ENCODE results near the gene SURF4. TPM values are rescaled to one million over a fixed set of nuclear protein-coding genes. Genes with fewer than 3 reads are reported as not detected.
A peak's percentile ranks its signal among the peaks of the same experiment; 100 is the strongest.

Gene SURF4
- total and polyA plus RNA-seq, 2 of the 13 experiments (the other 11 are each of a cell fraction or from before 2014, with no cell fraction given) = 220 to 265 TPM

- Histone ChIP-seq H3K4me1 (ENCODE audit: insufficient read depth, low read length) (peaks cover 44% of the 10 kb centered on the region), H4K20me1 (ENCODE audit: insufficient read depth, low read length) (peaks cover 17% of the 10 kb centered on the region), H3K36me3 (replicated peaks in 1 of 2; ENCODE audit: control insufficient read depth in 1 of 2, insufficient read depth in 2 of 2, low read length in 2 of 2) (peaks cover 18 to 46% of the 10 kb centered on the region in 2 experiments), H3K27me3 (ENCODE audit: control insufficient read depth in 1 of 2, insufficient read depth in 2 of 2, low read length in 2 of 2) (no peaks in the 10 kb centered on the region; a peak in 1 of 5 replicates), H3K4me3 (replicated peaks in 1 of 3; ENCODE audit: insufficient read depth in 1 of 3, low read depth in 2 of 3, low read length in 3 of 3) (peak overlapping the region in 1 of 3 experiments; percentile 91; a peak in 1 of 6 replicates), H3K9me3 (ENCODE audit: low read length) (no peaks in the 10 kb centered on the region), H3K4me2 (ENCODE audit: low read depth, low read length) (peak overlapping the region; percentile 86), H2AFZ (ENCODE audit: low read length) (no peak overlapping the region), H3K9ac (ENCODE audit: insufficient read depth, low read depth, low read length) (peak overlapping the region; percentile 89; the same call in 1 of the 2 replicates), H3K79me2 (ENCODE audit: insufficient read depth, low read length) (peaks cover 15% of the 10 kb centered on the region), H3K27ac (ENCODE audit: extremely low read length, insufficient read depth, low read length) (peak overlapping the region; percentile 14)
- in situ Hi-C loops (cut with HindIII; ENCODE audit: extremely low pct_ligation_motif_present, low pct_unique_long_range_greater_than_20kb) = loop anchor here (5.0 kb wide), 2 partner anchors 53 to 133 kb away; no protein-coding TSS in a partner anchor
- no peak for DNase-seq (ENCODE audit: low spot score)
- CTCF ChIA-PET (ENCODE audit: low intra/inter-chr PET ratio, low total read pairs) = no interaction called here
- WGBS (ENCODE audit: low lambda C conversion rate) = 93% methylated on average over 4 of the region's 7 CpGs
- ATAC-seq = no peak
- intact Hi-C loops (cut with micrococcal nuclease; ENCODE audit: unreplicated experiment) = loop anchor here (5.0 kb wide), 2 partner anchors 43 to 133 kb away; no protein-coding TSS in a partner anchor
- POLR2A ChIA-PET = interaction anchor here (0.9 to 1.9 kb wide), 4 partner anchors 8 to 105 kb away, joined by 3 to 6 read pairs (median 4); partner anchors contain the start of gene CACFD1
- no peak for FAIRE-seq
- BruUV-seq (replicated peaks) = no TSS peak
- TF ChIP-seq ZFP91 (CRISPR knock-in tag; IDR thresholded peaks at IDR 0.05; ENCODE audit: borderline replicate concordance) (no peak), AGO2 (optimal IDR thresholded peaks at IDR 0.05; ENCODE audit: low read depth, low read length) (peak; percentile 24)
Observed at GRCh38 chr9:133354766-133355165, 21.1 kb downstream of the SURF4 start.

- H3K79me2 ChIP-seq (ENCODE audit: insufficient read depth, low read length) = peaks cover 28% of the 10 kb centered on the region
- intact Hi-C loops (cut with micrococcal nuclease; ENCODE audit: unreplicated experiment) = no loop called here
- H3K9ac ChIP-seq (ENCODE audit: insufficient read depth, low read depth, low read length) = no peak overlapping the region
- no peaks in the 10 kb centered on the region for H3K9me3 ChIP-seq (ENCODE audit: low read length)
- no peak overlapping the region for H3K27ac ChIP-seq (ENCODE audit: extremely low read length, insufficient read depth, low read length)
- H3K4me1 ChIP-seq (ENCODE audit: insufficient read depth, low read length) = peaks cover 50% of the 10 kb centered on the region
- POLR2A ChIA-PET = no interaction called here
- H3K4me3 ChIP-seq (replicated peaks in 1 of 3; ENCODE audit: insufficient read depth in 1 of 3, low read depth in 2 of 3, low read length in 3 of 3) = no peak overlapping the region
- in situ Hi-C loops (cut with HindIII; ENCODE audit: extremely low pct_ligation_motif_present, low pct_unique_long_range_greater_than_20kb) = no loop called here
- WGBS (ENCODE audit: low lambda C conversion rate) = no CpG with 5 or more reads among the region's 5 CpGs
- peaks cover 20% of the 10 kb centered on the region for H4K20me1 ChIP-seq (ENCODE audit: insufficient read depth, low read length)
- no peak overlapping the region for H3K4me2 ChIP-seq (ENCODE audit: low read depth, low read length)
- CTCF ChIA-PET (ENCODE audit: low intra/inter-chr PET ratio, low total read pairs) = no interaction called here
- BruUV-seq (replicated peaks) = no TSS peak
- H2AFZ ChIP-seq (ENCODE audit: low read length) = no peak overlapping the region
- H3K36me3 ChIP-seq (replicated peaks in 1 of 2; ENCODE audit: control insufficient read depth in 1 of 2, insufficient read depth in 2 of 2, low read length in 2 of 2) = peaks cover 18 to 47% of the 10 kb centered on the region in 2 experiments
- no peaks in the 10 kb centered on the region; a peak in 1 of 5 replicates for H3K27me3 ChIP-seq (ENCODE audit: control insufficient read depth in 1 of 2, insufficient read depth in 2 of 2, low read length in 2 of 2)
- ATAC-seq = no peak
- FAIRE-seq = no peak
- DNase-seq (ENCODE audit: low spot score) = no peak
- TF ChIP-seq MNT (IDR thresholded peaks at IDR 0.05) (no peak), ZNF83 (CRISPR knock-in tag; IDR thresholded peaks at IDR 0.05; ENCODE audit: borderline replicate concordance) (no peak), ZNF12 (CRISPR knock-in tag; IDR thresholded peaks at IDR 0.05) (no peak), GFI1 (CRISPR knock-in tag; IDR thresholded peaks at IDR 0.05; ENCODE audit: borderline replicate concordance) (no peak), RBM22 (optimal IDR thresholded peaks at IDR 0.05; ENCODE audit: low read length) (peak; percentile 44), POLR2G (IDR thresholded peaks at IDR 0.05; ENCODE audit: low read depth, low read length) (peak; percentile 41; the same call in 1 of the 2 replicates), SNAPC4 (CRISPR knock-in tag; IDR thresholded peaks at IDR 0.05) (no peak)
Observed at GRCh38 chr9:133353548-133353947, 22.3 kb downstream of the SURF4 start.
